ENCODE data around the gene MGMT. TPM values are rescaled to one million over a fixed set of nuclear protein-coding genes. Genes with fewer than 3 reads are reported as not detected.

Gene MGMT
- total and polyA plus RNA-seq, 9 of the 15 experiments (the other 6 are each of a cell fraction or from before 2014, with no cell fraction given) = 0.03 to 0.29 (median 0.11) TPM; not detected in 4

DNA sequence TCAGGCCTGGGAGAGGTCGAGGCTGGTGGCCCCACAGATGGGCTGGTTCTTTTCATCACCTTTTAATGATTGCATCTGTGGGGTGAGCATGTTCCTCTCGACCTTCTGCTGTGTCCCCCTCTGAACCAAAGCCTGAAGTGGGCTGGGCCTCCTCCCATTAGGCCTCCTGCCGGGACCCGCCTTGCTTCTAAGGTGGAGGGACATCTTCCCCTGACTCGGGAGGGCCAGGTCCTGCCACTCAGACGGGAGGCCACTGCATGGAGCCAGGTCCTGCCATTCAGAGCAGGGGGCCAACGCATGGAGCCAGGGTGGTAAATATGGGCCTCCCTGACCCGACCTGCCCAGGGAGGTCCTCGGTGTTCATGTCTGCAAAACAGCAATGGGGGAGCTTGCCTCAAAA lies 308.6 kb downstream of the MGMT start:
- no peak overlapping the region for H3K4me2 ChIP-seq (ENCODE audit: insufficient read depth, low read length)
- no peak overlapping the region for H2AFZ ChIP-seq (ENCODE audit: low read depth, low read length)
- POLR2A ChIA-PET = no interaction called here
- in situ Hi-C loops (cut with MboI) = no loop called here
- H3K27me3 ChIP-seq (ENCODE audit: control insufficient read depth in 2 of 2, insufficient read depth in 2 of 2, low read length in 2 of 2) = peaks cover 0 to 25% of the 10 kb centered on the region in 2 experiments; a peak in 3 of 5 replicates
- no peaks in the 10 kb centered on the region for H3K9me1 ChIP-seq (ENCODE audit: control insufficient read depth, insufficient read depth, low read length)
- FAIRE-seq = no peak
- no peaks in the 10 kb centered on the region for H4K20me1 ChIP-seq (replicated peaks; ENCODE audit: control insufficient read depth, insufficient read depth, low read length)
- intact Hi-C loops (cut with micrococcal nuclease) = no loop called here
- H3K4me3 ChIP-seq = no peak overlapping the region
- no peak overlapping the region for H3K27ac ChIP-seq (ENCODE audit: extremely low read depth, low read depth, low read length)
- ATAC-seq = no peak
- no TSS peak for BruUV-seq (replicated peaks)
- no peak for TF ChIP-seq TRIM28 (IDR thresholded peaks at IDR 0.05)
- no peak for TF ChIP-seq ZNF217 (CRISPR knock-in tag; IDR thresholded peaks at IDR 0.05)
- TF ChIP-seq, protein P1, sequence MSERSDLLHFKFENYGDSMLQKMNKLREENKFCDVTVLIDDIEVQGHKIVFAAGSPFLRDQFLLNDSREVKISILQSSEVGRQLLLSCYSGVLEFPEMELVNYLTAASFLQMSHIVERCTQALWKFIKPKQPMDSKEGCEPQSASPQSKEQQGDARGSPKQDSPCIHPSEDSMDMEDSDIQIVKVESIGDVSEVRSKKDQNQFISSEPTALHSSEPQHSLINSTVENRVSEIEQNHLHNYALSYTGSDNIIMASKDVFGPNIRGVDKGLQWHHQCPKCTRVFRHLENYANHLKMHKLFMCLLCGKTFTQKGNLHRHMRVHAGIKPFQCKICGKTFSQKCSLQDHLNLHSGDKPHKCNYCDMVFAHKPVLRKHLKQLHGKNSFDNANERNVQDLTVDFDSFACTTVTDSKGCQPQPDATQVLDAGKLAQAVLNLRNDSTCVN (CRISPR knock-in tag; IDR thresholded peaks at IDR 0.05) = no peak
- H3K9ac ChIP-seq (ENCODE audit: insufficient read depth in 1 of 2, low read depth in 2 of 2, low read length in 2 of 2) = no peak overlapping the region
- no peaks in the 10 kb centered on the region for H3K36me3 ChIP-seq (ENCODE audit: control insufficient read depth, insufficient read depth, low read length)
- no peaks in the 10 kb centered on the region for H3K9me3 ChIP-seq (replicated peaks; ENCODE audit: control insufficient read depth, insufficient read depth, low read depth, low read length)
- WGBS (ENCODE audit: insufficient coverage, low coverage, missing lambda C conversion rate) = 0% methylated on average over 9 of the region's 9 CpGs
- CTCF ChIA-PET (ENCODE audit: low intra/inter-chr PET ratio) = no interaction called here
- no peak for DNase-seq (ENCODE audit: extremely low read depth in 1 of 4, low spot score in 3 of 4)
- H3K79me2 ChIP-seq (ENCODE audit: control insufficient read depth, insufficient read depth, low read length) = no peaks in the 10 kb centered on the region
- no peaks in the 10 kb centered on the region for H3K4me1 ChIP-seq (replicated peaks in 1 of 2; ENCODE audit: control insufficient read depth in 2 of 2, insufficient read depth in 2 of 2, low read length in 2 of 2)

DNA sequence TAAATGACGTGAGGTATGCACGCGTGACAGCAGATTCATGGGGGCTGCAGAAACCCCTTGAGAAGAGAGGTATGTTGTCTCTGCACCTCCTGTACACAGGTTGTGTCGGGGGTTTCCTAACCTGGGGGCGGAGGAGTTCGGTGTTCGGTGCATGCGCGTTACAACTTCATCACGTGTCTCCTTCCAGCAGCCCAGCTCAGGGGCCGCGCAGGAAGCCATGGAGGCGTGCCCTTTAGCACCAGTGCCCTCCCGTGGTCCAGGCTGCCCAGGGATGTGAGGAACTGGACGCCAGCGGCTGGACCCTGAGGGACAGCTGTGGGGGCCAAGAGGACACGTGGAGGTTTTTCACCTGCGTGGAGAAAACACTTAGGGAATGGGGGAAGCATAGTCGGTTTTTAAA lies 310.6 kb downstream of the MGMT start:
- Histone ChIP-seq H3K9me1 (ENCODE audit: control insufficient read depth, insufficient read depth, low read length) (no peaks in the 10 kb centered on the region), H3K4me1 (replicated peaks in 1 of 2; ENCODE audit: control insufficient read depth in 2 of 2, insufficient read depth in 2 of 2, low read length in 2 of 2) (no peaks in the 10 kb centered on the region), H3K27ac (ENCODE audit: extremely low read depth, low read depth, low read length) (no peak overlapping the region), H3K79me2 (ENCODE audit: control insufficient read depth, insufficient read depth, low read length) (no peaks in the 10 kb centered on the region), H3K36me3 (ENCODE audit: control insufficient read depth, insufficient read depth, low read length) (no peaks in the 10 kb centered on the region), H4K20me1 (replicated peaks; ENCODE audit: control insufficient read depth, insufficient read depth, low read length) (no peaks in the 10 kb centered on the region), H2AFZ (ENCODE audit: low read depth, low read length) (no peak overlapping the region), H3K4me3 (no peak overlapping the region), H3K9me3 (replicated peaks; ENCODE audit: control insufficient read depth, insufficient read depth, low read depth, low read length) (no peaks in the 10 kb centered on the region), H3K4me2 (ENCODE audit: insufficient read depth, low read length) (no peak overlapping the region), H3K27me3 (ENCODE audit: control insufficient read depth in 2 of 2, insufficient read depth in 2 of 2, low read length in 2 of 2) (peaks cover 0 to 13% of the 10 kb centered on the region in 2 experiments; a peak in 3 of 5 replicates), H3K9ac (ENCODE audit: insufficient read depth in 1 of 2, low read depth in 2 of 2, low read length in 2 of 2) (no peak overlapping the region)
- DNase-seq (ENCODE audit: extremely low read depth in 1 of 4, low spot score in 3 of 4) (no peak), FAIRE-seq (no peak), ATAC-seq (no peak)
- intact Hi-C loops (cut with micrococcal nuclease) = no loop called here
- 0% methylated on average over 11 of the region's 19 CpGs for WGBS (ENCODE audit: insufficient coverage, low coverage, missing lambda C conversion rate)
- POLR2A ChIA-PET = no interaction called here
- CTCF ChIA-PET (ENCODE audit: low intra/inter-chr PET ratio) = no interaction called here
- in situ Hi-C loops (cut with MboI) = no loop called here
- no TSS peak for BruUV-seq (replicated peaks)
- TF ChIP-seq ELK3 (CRISPR knock-in tag; IDR thresholded peaks at IDR 0.05) (no peak), ZNF143 (CRISPR knock-in tag; IDR thresholded peaks at IDR 0.05) (no peak), MAFF (IDR thresholded peaks at IDR 0.05; ENCODE audit: low read length) (no peak), BMI1 (IDR thresholded peaks at IDR 0.05; ENCODE audit: low read length) (no peak), NONO (IDR thresholded peaks at IDR 0.05; ENCODE audit: low read depth in 2 of 2, low read length in 1 of 2) (no peak), ZNF589 (CRISPR knock-in tag; IDR thresholded peaks at IDR 0.05; ENCODE audit: low read depth) (no peak), SPI1 (IDR thresholded peaks at IDR 0.05; ENCODE audit: borderline replicate concordance, low read depth, low read length) (no peak)
- TF ChIP-seq, protein P2, sequence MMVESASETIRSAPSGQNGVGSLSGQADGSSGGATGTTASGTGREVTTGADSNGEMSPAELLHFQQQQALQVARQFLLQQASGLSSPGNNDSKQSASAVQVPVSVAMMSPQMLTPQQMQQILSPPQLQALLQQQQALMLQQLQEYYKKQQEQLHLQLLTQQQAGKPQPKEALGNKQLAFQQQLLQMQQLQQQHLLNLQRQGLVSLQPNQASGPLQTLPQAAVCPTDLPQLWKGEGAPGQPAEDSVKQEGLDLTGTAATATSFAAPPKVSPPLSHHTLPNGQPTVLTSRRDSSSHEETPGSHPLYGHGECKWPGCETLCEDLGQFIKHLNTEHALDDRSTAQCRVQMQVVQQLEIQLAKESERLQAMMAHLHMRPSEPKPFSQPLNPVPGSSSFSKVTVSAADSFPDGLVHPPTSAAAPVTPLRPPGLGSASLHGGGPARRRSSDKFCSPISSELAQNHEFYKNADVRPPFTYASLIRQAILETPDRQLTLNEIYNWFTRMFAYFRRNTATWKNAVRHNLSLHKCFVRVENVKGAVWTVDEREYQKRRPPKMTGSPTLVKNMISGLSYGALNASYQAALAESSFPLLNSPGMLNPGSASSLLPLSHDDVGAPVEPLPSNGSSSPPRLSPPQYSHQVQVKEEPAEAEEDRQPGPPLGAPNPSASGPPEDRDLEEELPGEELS (CRISPR knock-in tag; IDR thresholded peaks at IDR 0.05; ENCODE audit: borderline replicate concordance) = no peak

Measured in K562 (cell line).